Psoas muscle (tissue), 8 donors: ENCODE measurements around the gene AKAP6. TPM values are rescaled to one million over a fixed set of nuclear protein-coding genes. Genes with fewer than 3 reads are reported as not detected.

ENCODE experiments used
- ATAC-seq, 4 donors: fragments of 200-7000 bp; cut with Tn5 transposase; one replicate each; pipeline ENCODE4 v1.9.1; 2020; ENCODE audit warnings: moderate library complexity in 3 of 4, mild to moderate bottlenecking in 2 of 4
- DNase-seq, 2 donors: peaks; one replicate each; pipeline ENCODE4 v3.0.0-alpha.2; 2020
- H3K27ac ChIP-seq: fragments of 200-600 bp; one replicate; pipeline ENCODE4 v1.8.0; 2022
- H3K27me3 ChIP-seq, 3 donors: fragments of 200-600 bp in 1 of 3; one replicate each; pipeline versions ENCODE4 v1.6.1 to v1.8.0; 2013 to 2022; ENCODE audit warnings: low read length in 2 of 3, mild to moderate bottlenecking in 2 of 3, moderate library complexity in 1 of 3; ENCODE audit not compliant: insufficient read depth in 3 of 3
- H3K36me3 ChIP-seq, 2 donors: fragments of 200-600 bp in 1 of 2; one replicate each; pipeline versions ENCODE4 v1.6.1 to v1.8.0; 2013 to 2022; ENCODE audit warnings: low read depth in 1 of 2, mild to moderate bottlenecking in 1 of 2, moderate library complexity in 1 of 2; ENCODE audit not compliant: insufficient read depth in 1 of 2
- H3K4me1 ChIP-seq: fragments of 200-600 bp; one replicate; pipeline ENCODE4 v1.8.0; 2022
- H3K4me3 ChIP-seq: fragments of 200-600 bp; one replicate; pipeline ENCODE4 v1.8.0; 2022; ENCODE audit warnings: mild to moderate bottlenecking
- H3K9me3 ChIP-seq: fragments of 200-600 bp; one replicate; pipeline ENCODE4 v1.8.0; 2022
- WGBS, 3 donors: extraction: QIAGEN DNeasy Blood & Tissue Kit; methylation state at CpG; one replicate each; pipeline versions ENCODE4 v1.1.6 to v1.1.7; 2013; 5-methylcytosine and 5-hydroxymethylcytosine counted together
- intact Hi-C, 2 donors: fragments of 100-400 bp; cut with DNase I; formaldehyde crosslinking; loops; one replicate each; pipeline versions ENCODE4 v1.11.0 to v1.14.2; 2022
- polyA plus RNA-seq, 3 donors: library from polyadenylated mRNA; stranded (reverse); fragments of 200-250 nt; gene quantifications; one replicate each; pipeline ENCODE4 v1.2.3, GENCODE V29; 2013
- total RNA-seq, 4 donors: library from RNA; stranded (reverse); fragmentation: NEBNext Ultra II Directional in 2 of 4; extraction: Animal tissue kit (Norgen Biotek cat#: 25700) in 2 of 4; gene quantifications; one replicate each; pipeline versions ENCODE4 v1.2.1 to v1.2.4, GENCODE V29; 2021 to 2023
- TF ChIP-seq, protein P1 (sequence below): fragments of 200-600 bp; IDR thresholded peaks from one replicate; pipeline ENCODE4 v1.8.0; 2022; ENCODE audit warnings: antibody characterized with exemption
- donor health status: healthy with polysubstance abuse.
- donor health status: DM: no; HTN: no; CAD: no; lungs with moderate emphysema.
- donor health status: Bipolar disorder and iron deficiency.
- donor health status: healthy.
- donor health status: DM: yes; HTN: yes; CAD: no.
- donor health status: DM: no; HTN: no; CAD: no.
- donor health status: DM: no; HTN: no; CAD: no.
- donor health status: DM: yes; HTN: yes; CAD: no.

AKAP6 gene
- total and polyA plus RNA-seq, 7 donors, result 9.1 to 173 (median 113) TPM

DNA sequence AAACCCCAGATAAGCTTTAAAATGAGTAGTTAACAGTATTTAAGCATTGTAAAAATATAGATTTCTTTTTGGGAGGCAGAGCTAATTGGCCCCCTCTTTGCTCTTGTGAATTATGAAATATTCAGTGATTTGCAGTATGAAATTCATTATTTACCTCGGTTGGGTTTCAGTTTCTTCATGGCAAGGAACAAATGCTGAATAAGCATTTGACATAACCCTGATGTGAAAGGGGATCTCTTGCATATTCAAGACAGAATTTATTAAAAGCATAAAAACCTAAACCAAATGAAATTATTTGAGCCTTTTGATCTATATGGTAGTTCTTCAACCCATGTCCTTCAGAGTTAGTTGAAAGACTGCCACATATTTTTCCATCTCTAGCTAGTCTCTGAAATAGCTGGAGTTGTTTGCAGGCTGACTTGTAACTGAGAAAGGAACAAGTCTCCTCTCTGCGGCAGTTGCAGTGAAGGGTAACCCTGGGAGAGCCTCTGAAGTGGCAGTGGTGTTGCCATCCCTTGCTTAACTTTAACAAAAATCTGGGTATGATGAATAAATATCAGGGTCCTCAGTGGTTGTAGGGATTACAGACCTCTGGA is 690 bp downstream of the AKAP6 start:
- H3K4me3 ChIP-seq, result no peak overlapping the region
- intact Hi-C loops, result no loop called here
- ATAC-seq (no peak), DNase-seq (no peak)
- 15 to 42% (median 22%) methylated on average over 2 of the region's 2 CpGs for WGBS, 3 donors
- TF ChIP-seq, protein P1, sequence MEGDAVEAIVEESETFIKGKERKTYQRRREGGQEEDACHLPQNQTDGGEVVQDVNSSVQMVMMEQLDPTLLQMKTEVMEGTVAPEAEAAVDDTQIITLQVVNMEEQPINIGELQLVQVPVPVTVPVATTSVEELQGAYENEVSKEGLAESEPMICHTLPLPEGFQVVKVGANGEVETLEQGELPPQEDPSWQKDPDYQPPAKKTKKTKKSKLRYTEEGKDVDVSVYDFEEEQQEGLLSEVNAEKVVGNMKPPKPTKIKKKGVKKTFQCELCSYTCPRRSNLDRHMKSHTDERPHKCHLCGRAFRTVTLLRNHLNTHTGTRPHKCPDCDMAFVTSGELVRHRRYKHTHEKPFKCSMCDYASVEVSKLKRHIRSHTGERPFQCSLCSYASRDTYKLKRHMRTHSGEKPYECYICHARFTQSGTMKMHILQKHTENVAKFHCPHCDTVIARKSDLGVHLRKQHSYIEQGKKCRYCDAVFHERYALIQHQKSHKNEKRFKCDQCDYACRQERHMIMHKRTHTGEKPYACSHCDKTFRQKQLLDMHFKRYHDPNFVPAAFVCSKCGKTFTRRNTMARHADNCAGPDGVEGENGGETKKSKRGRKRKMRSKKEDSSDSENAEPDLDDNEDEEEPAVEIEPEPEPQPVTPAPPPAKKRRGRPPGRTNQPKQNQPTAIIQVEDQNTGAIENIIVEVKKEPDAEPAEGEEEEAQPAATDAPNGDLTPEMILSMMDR, result no peak
- H3K27ac ChIP-seq, result no peak overlapping the region
- H3K36me3 ChIP-seq, result no peaks in the 10 kb centered on the region
- no peaks in the 10 kb centered on the region for H3K9me3 ChIP-seq
- no peaks in the 10 kb centered on the region for H3K27me3 ChIP-seq
- peaks cover 12% of the 10 kb centered on the region for H3K4me1 ChIP-seq

DNA sequence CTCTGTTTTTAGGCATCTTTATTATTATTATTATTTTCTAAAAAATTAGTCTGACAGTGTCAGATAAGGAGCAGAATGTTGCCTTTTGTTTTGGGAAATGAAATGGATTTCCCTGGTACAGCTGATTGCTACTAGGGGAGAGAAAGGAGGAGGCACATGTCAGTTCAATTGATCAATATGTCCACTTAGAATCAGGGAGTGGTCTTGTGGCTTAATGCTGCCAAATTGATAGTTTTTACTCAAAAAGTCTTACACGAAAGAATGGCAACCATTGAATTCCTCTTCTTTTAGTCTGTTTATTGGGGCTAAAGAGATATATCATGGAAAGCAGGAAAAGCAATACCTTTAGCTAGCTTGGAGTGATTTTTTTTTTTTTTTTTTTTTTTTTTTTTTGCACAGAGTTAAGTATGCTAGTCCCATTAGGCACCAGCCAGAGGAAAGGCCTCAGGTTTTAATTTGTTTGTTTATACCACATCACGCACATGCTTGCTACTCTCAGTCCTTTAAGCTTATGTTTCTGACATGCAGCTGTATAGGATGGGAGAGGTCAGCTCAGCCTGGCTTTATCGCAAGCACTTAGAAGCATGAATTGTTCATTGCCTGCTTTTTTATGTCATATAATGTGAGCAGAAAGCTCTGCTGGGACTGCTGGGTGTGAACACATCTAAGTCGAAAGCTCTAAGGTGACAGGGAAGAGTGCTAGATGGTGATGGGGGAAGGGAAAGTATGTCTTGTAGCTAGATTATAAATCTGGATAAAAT is 1.4 kb downstream of the AKAP6 start:
- 71 to 80% (median 74%) methylated on average over 4 of the region's 4 CpGs for WGBS, 3 donors
- Histone ChIP-seq H3K4me1 (peaks cover 12% of the 10 kb centered on the region), H3K27ac (no peak overlapping the region), H3K27me3 (no peaks in the 10 kb centered on the region), H3K9me3 (no peaks in the 10 kb centered on the region), H3K36me3 (no peaks in the 10 kb centered on the region), H3K4me3 (no peak overlapping the region)
- no peak for DNase-seq
- intact Hi-C loops, result no loop called here
- TF ChIP-seq, protein P1, result no peak
- no peak for ATAC-seq

DNA sequence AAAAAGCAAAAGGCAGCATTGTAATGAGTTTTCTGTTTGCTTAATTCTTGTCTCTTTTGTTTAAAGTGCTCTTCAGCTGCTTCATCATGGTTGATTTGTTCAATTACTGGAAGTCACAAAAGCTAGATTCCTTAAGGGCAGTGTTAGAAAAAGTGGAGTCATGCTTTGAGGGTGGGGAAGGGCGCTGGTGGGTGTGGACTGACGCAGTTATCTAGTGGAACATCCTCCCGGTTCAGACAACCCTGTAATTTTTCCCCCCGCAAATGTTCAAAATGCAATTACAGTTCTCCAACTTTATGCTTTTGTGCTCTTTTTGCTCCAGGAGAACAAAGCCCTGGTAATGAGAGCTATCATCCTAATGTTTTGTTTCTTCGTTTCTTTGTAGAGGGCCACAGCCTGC is 2.1 kb downstream of the AKAP6 start:
- no peak overlapping the region for H3K4me3 ChIP-seq
- no peaks in the 10 kb centered on the region for H3K36me3 ChIP-seq
- TF ChIP-seq, protein P1, result no peak
- no peak for ATAC-seq
- intact Hi-C loops, result no loop called here
- no peaks in the 10 kb centered on the region for H3K27me3 ChIP-seq
- H3K27ac ChIP-seq, result no peak overlapping the region
- WGBS, 3 donors, result 73 to 76% (median 75%) methylated on average over 5 of the region's 5 CpGs
- H3K4me1 ChIP-seq, result peaks cover 12% of the 10 kb centered on the region
- no peak for DNase-seq
- no peaks in the 10 kb centered on the region for H3K9me3 ChIP-seq

DNA sequence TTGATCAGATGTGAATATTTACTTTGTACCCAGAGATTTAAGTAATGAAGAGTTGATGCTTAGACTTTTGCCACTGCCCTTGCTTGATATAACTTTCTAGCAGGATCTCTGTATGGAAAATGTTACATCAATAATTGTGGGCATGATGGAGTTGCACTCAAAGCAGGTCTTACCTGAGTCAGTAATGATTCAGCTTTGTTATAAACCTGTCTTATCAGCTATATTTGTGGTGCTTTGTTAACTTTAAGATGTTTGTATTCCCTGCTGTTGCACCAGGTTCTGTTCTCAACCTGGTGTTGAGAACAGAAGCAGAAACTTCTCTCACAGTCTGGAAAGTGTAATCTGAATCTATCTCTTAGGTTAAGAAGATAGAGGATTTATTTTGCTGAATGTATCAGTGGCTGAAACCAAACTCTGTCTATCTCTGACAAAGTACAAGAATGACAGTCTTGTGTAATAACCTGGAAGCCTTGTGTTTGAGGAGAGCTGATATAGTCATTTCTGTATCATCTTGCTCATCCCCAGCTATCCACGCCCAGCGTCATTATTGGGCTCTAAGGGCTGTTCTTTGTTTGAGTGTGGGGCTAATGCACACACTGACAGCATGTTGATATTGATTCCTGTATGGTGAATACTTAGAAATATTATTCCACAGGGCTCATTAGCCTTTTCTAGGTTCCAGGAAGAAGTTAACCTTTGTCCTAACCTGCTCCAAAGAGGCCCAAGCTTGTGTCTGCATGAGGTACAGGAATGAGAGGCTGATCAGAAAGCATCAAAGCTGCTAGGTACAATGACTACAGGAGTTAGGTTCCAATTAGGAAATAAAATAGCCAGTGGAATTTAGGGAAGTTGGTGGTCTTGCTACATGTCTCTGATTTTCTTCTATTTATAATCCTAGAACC is 3.6 kb downstream of the AKAP6 start:
- peaks cover 12% of the 10 kb centered on the region for H3K4me1 ChIP-seq
- no peak overlapping the region for H3K27ac ChIP-seq
- H3K9me3 ChIP-seq, result no peaks in the 10 kb centered on the region
- no peak for DNase-seq
- TF ChIP-seq, protein P1, result no peak
- no peaks in the 10 kb centered on the region for H3K36me3 ChIP-seq
- intact Hi-C loops, result no loop called here
- no peak overlapping the region for H3K4me3 ChIP-seq
- no peak for ATAC-seq
- 92 to 93% (median 93%) methylated on average over 2 of the region's 2 CpGs for WGBS, 3 donors
- no peaks in the 10 kb centered on the region for H3K27me3 ChIP-seq
